ENCODE data around the gene PRICKLE4. TPM values are rescaled to one million over a fixed set of nuclear protein-coding genes. Genes with fewer than 3 reads are reported as not detected.
A peak's percentile ranks its signal among the peaks of the same experiment; 100 is the strongest.
"Not testable (repeated sequence)": the region's sequence is repeated elsewhere in the genome, so short reads cannot be mapped to it uniquely, and the experiment has no call there.

The PRICKLE4 gene
- total and polyA plus RNA-seq, 2 of the 13 experiments (the other 11 are each of a cell fraction or from before 2014, with no cell fraction given), result 0.92 to 1.2 TPM

DNA sequence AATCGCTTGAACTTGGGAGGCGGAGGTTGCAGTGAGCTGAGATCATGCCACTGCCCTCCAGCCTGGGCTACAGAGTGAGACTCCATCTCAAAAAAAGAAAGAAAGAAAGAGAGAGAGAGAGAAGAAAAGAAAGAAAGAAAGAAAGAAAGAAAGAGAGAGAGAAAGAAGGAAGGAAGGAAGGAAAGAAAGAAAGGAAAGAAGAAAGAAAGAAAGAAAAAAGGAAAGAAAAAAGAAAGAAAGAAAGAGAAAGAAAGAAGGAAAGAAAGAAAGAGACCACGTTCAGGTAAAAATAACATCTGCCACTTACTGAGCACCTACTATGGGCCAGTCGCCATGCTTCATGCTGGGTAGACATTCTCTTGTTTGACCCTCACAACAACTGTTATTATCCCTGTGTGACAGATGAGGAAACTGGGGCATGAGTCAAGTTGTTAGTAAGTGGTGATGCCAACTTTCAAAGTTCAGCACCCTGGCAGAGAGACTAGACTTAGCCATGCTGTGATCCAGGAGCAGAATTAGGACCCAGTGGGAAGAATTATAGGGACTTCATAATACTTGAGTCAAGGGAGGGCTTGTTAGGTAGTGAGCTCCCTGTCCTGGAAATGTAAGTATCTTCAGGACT is 14.4 kb upstream of the PRICKLE4 start:
- DNase-seq (ENCODE audit: low spot score), result not testable (repeated sequence)

DNA sequence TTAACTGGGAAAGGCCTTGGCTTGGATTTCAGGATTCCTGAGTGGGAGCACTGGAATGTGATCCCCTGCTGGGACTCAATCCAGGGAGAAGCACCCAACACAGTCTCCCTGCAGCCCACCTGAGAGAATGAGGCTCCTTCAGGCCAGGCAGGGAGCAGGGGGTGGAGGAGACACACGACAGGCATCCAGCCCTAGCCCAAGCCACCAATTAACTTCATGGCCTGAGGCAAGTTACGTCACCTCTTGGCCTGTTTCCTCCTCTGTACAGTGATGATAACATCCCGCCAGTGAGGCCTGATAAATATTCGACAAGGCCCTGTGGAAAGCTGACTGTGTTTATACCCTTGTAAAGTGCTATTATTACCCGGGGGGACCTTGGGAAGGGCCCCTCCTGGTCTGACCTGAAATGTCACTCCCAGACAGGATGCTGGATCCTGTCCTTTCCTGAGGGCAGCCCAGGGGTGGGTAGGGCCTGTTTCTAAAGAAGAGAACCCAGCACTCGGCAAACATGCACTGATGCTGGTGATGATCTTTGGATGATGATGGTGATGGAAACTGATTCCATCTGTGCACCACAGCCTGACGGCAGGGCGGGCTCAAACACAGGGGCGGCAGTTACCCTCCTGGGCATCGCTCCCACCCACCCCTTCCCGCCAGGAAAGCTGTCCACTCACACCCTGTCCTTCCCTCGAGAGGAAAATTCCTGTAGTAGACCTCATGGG is 13.3 kb upstream of the PRICKLE4 start:
- Histone ChIP-seq H4K20me1 (ENCODE audit: insufficient read depth, low read length) (no peaks in the 10 kb centered on the region), H3K79me2 (ENCODE audit: insufficient read depth, low read length) (no peaks in the 10 kb centered on the region), H3K4me3 (replicated peaks in 1 of 3; ENCODE audit: insufficient read depth in 1 of 3, low read depth in 2 of 3, low read length in 3 of 3) (no peak overlapping the region), H3K4me2 (ENCODE audit: low read depth, low read length) (no peak overlapping the region), H3K27ac (ENCODE audit: extremely low read length, insufficient read depth, low read length) (no peak overlapping the region), H3K27me3 (ENCODE audit: control insufficient read depth in 1 of 2, insufficient read depth in 2 of 2, low read length in 2 of 2) (no peaks in the 10 kb centered on the region), H3K9ac (ENCODE audit: insufficient read depth, low read depth, low read length) (no peak overlapping the region), H2AFZ (ENCODE audit: low read length) (no peak overlapping the region), H3K36me3 (replicated peaks in 1 of 2; ENCODE audit: control insufficient read depth in 1 of 2, insufficient read depth in 2 of 2, low read length in 2 of 2) (peaks cover 10 to 20% of the 10 kb centered on the region in 2 experiments; a peak in 4 of 5 replicates), H3K9me3 (ENCODE audit: low read length) (no peaks in the 10 kb centered on the region), H3K4me1 (ENCODE audit: insufficient read depth, low read length) (peaks cover 45% of the 10 kb centered on the region)
- intact Hi-C loops (cut with micrococcal nuclease; ENCODE audit: unreplicated experiment) (no loop called here), in situ Hi-C loops (cut with HindIII; ENCODE audit: extremely low pct_ligation_motif_present, low pct_unique_long_range_greater_than_20kb) (no loop called here)
- 57% methylated on average over 12 of the region's 12 CpGs for WGBS (ENCODE audit: low lambda C conversion rate)
- no TSS peak for BruUV-seq (replicated peaks)
- ChIA-PET POLR2A (interaction anchor here (0.6 to 4.6 kb wide), 6 partner anchors 10 to 283 kb away, joined by 3 to 112 read pairs (median 25); partner anchors contain the start of genes PGC, TAF8, TFEB and TOMM6), CTCF (ENCODE audit: low intra/inter-chr PET ratio, low total read pairs) (no interaction called here)
- peak; percentile 15 for FAIRE-seq
- DNase-seq (ENCODE audit: low spot score), result peak; percentile 82
- ATAC-seq, result peak; percentile 47
- TF ChIP-seq, protein P1, sequence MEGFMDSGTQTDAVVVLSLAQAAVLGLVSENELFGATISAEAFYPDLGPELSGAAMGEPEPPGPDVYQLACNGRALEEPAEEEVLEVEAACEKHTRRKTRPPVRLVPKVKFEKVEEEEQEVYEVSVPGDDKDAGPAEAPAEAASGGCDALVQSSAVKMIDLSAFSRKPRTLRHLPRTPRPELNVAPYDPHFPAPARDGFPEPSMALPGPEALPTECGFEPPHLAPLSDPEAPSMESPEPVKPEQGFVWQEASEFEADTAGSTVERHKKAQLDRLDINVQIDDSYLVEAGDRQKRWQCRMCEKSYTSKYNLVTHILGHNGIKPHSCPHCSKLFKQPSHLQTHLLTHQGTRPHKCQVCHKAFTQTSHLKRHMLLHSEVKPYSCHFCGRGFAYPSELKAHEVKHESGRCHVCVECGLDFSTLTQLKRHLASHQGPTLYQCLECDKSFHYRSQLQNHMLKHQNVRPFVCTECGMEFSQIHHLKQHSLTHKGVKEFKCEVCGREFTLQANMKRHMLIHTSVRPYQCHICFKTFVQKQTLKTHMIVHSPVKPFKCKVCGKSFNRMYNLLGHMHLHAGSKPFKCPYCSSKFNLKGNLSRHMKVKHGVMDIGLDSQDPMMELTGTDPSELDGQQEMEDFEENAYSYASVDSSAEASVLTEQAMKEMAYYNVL (CRISPR knock-in tag; IDR thresholded peaks at IDR 0.05; ENCODE audit: borderline replicate concordance), result no peak
- no peak for TF ChIP-seq SNAPC2 (CRISPR knock-in tag; IDR thresholded peaks at IDR 0.05)
- no peak for TF ChIP-seq ISL2 (CRISPR knock-in tag; IDR thresholded peaks at IDR 0.05)
- TF ChIP-seq, protein P2, sequence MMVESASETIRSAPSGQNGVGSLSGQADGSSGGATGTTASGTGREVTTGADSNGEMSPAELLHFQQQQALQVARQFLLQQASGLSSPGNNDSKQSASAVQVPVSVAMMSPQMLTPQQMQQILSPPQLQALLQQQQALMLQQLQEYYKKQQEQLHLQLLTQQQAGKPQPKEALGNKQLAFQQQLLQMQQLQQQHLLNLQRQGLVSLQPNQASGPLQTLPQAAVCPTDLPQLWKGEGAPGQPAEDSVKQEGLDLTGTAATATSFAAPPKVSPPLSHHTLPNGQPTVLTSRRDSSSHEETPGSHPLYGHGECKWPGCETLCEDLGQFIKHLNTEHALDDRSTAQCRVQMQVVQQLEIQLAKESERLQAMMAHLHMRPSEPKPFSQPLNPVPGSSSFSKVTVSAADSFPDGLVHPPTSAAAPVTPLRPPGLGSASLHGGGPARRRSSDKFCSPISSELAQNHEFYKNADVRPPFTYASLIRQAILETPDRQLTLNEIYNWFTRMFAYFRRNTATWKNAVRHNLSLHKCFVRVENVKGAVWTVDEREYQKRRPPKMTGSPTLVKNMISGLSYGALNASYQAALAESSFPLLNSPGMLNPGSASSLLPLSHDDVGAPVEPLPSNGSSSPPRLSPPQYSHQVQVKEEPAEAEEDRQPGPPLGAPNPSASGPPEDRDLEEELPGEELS (CRISPR knock-in tag; IDR thresholded peaks at IDR 0.05), result no peak
- TF ChIP-seq NFKB2 (CRISPR knock-in tag; IDR thresholded peaks at IDR 0.05; ENCODE audit: borderline replicate concordance), result no peak
- no peak for TF ChIP-seq ZNF232 (CRISPR knock-in tag; IDR thresholded peaks at IDR 0.05; ENCODE audit: borderline replicate concordance)
- no peak for TF ChIP-seq ZNF335 (CRISPR knock-in tag; IDR thresholded peaks at IDR 0.05)
- no peak for TF ChIP-seq LCORL (IDR thresholded peaks at IDR 0.05)
- no peak for TF ChIP-seq LCORL (CRISPR knock-in tag; IDR thresholded peaks at IDR 0.05)

More for the DNA sequence above, 14.4 kb upstream of the PRICKLE4 start:
- FAIRE-seq; H3K36me3 ChIP-seq (replicated peaks in 1 of 2; ENCODE audit: control insufficient read depth in 1 of 2, insufficient read depth in 2 of 2, low read length in 2 of 2); H3K27ac ChIP-seq (ENCODE audit: extremely low read length, insufficient read depth, low read length); H3K4me2 ChIP-seq (ENCODE audit: low read depth, low read length); H3K9ac ChIP-seq (ENCODE audit: insufficient read depth, low read depth, low read length); BruUV-seq (replicated peaks); H4K20me1 ChIP-seq (ENCODE audit: insufficient read depth, low read length); in situ Hi-C loops (cut with HindIII; ENCODE audit: extremely low pct_ligation_motif_present, low pct_unique_long_range_greater_than_20kb); ATAC-seq; H3K79me2 ChIP-seq (ENCODE audit: insufficient read depth, low read length); H3K27me3 ChIP-seq (ENCODE audit: control insufficient read depth in 1 of 2, insufficient read depth in 2 of 2, low read length in 2 of 2); H2AFZ ChIP-seq (ENCODE audit: low read length); H3K4me3 ChIP-seq (replicated peaks in 1 of 3; ENCODE audit: insufficient read depth in 1 of 3, low read depth in 2 of 3, low read length in 3 of 3); CTCF ChIA-PET (ENCODE audit: low intra/inter-chr PET ratio, low total read pairs); H3K9me3 ChIP-seq (ENCODE audit: low read length); intact Hi-C loops (cut with micrococcal nuclease; ENCODE audit: unreplicated experiment): not testable (repeated sequence)
- TF ChIP-seq, protein P3, sequence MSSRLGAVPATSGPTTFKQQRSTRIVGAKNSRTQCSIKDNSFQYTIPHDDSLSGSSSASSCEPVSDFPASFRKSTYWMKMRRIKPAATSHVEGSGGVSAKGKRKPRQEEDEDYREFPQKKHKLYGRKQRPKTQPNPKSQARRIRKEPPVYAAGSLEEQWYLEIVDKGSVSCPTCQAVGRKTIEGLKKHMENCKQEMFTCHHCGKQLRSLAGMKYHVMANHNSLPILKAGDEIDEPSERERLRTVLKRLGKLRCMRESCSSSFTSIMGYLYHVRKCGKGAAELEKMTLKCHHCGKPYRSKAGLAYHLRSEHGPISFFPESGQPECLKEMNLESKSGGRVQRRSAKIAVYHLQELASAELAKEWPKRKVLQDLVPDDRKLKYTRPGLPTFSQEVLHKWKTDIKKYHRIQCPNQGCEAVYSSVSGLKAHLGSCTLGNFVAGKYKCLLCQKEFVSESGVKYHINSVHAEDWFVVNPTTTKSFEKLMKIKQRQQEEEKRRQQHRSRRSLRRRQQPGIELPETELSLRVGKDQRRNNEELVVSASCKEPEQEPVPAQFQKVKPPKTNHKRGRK (CRISPR knock-in tag; IDR thresholded peaks at IDR 0.05), result 0 out of 2 replicates have a peak, but pooled peaks have one; percentile 39
- WGBS (ENCODE audit: low lambda C conversion rate), result 94% methylated on average over 4 of the region's 4 CpGs
- POLR2A ChIA-PET, result interaction anchor here (3.6 to 4.6 kb wide), 3 partner anchors 9 to 28 kb away, joined by 31 to 112 read pairs (median 94); partner anchors contain the start of genes PGC and TFEB
- H3K4me1 ChIP-seq (ENCODE audit: insufficient read depth, low read length), result peaks cover 45% of the 10 kb centered on the region

All from HepG2 (cell line).